ENCODE measurements around the gene KLK11. TPM values are rescaled to one million over a fixed set of nuclear protein-coding genes. Genes with fewer than 3 reads are reported as not detected.

KLK11 gene
- total and polyA plus RNA-seq, 2 of the 8 experiments (the other 6 are each of a cell fraction or from before 2014, with no cell fraction given) = 0.45 TPM; not detected in 1

DNA sequence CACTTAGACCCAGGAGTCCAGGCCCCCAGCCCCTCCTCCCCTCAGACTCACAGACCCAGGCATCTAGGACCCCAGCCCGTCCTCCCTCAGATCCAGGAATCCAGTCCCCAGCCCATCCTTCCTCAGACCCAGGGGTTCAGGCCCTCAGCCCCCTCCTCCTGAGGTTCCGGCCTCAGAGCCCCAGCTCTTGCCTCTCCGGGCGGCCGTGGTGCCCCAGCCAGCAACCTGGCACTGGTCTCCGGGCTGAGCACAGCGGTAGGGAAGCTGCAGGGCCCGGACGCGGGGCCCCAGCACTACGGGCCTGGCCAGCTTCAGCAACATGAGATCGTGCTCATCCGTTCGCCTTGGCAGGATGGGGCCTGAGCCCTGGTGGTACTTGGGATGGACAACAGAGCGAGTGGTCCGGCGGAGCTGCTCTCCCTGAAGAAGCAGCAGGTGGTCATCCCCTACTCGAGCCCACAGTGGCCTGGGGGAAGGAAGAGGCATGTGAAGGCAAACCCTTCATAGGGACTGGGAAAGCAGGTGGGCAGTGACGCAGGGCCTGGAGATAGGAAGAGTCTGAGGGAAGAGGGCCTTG lies 10.6 kb downstream of the KLK11 start (continued):
- TF ChIP-seq RFX5 (IDR thresholded peaks at IDR 0.05; ENCODE audit: borderline replicate concordance, low read depth, low read length) = no peak
- TF ChIP-seq BRCA1 (IDR thresholded peaks at IDR 0.05; ENCODE audit: low read depth, low read length) = no peak
- no peak for TF ChIP-seq TEAD4 (IDR thresholded peaks at IDR 0.05; ENCODE audit: low read depth, low read length)
- TF ChIP-seq, protein P1, sequence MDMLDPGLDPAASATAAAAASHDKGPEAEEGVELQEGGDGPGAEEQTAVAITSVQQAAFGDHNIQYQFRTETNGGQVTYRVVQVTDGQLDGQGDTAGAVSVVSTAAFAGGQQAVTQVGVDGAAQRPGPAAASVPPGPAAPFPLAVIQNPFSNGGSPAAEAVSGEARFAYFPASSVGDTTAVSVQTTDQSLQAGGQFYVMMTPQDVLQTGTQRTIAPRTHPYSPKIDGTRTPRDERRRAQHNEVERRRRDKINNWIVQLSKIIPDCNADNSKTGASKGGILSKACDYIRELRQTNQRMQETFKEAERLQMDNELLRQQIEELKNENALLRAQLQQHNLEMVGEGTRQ (IDR thresholded peaks at IDR 0.05; ENCODE audit: low read length) = no peak
- no peak for TF ChIP-seq KDM5A (IDR thresholded peaks at IDR 0.05; ENCODE audit: low read length)
- TF ChIP-seq, protein P2, sequence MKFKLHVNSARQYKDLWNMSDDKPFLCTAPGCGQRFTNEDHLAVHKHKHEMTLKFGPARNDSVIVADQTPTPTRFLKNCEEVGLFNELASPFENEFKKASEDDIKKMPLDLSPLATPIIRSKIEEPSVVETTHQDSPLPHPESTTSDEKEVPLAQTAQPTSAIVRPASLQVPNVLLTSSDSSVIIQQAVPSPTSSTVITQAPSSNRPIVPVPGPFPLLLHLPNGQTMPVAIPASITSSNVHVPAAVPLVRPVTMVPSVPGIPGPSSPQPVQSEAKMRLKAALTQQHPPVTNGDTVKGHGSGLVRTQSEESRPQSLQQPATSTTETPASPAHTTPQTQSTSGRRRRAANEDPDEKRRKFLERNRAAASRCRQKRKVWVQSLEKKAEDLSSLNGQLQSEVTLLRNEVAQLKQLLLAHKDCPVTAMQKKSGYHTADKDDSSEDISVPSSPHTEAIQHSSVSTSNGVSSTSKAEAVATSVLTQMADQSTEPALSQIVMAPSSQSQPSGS (IDR thresholded peaks at IDR 0.05; ENCODE audit: low read length) = no peak
- TF ChIP-seq BACH1 (IDR thresholded peaks at IDR 0.05; ENCODE audit: low read length) = no peak
- TF ChIP-seq GTF2F1 (IDR thresholded peaks at IDR 0.05; ENCODE audit: borderline replicate concordance, low read depth, low read length) = no peak

Data from H1 (cell line).